Chondrocyte (in vitro differentiated cells): ENCODE measurements around the gene HEATR3. TPM values are rescaled to one million over a fixed set of nuclear protein-coding genes. Genes with fewer than 3 reads are reported as not detected.

Experiments
- DNase-seq: peaks from one replicate; pipeline ENCODE4 v3.0.0; 2021; ENCODE audit warnings: mixed read lengths, low spot score
- H3K27ac Mint-ChIP-seq: one replicate; pipeline ENCODE4 v1.8.0; 2021; ENCODE audit warnings: mild to moderate bottlenecking, moderate library complexity, mixed read lengths; ENCODE audit not compliant: unreplicated experiment
- H3K27me3 Mint-ChIP-seq: 2 replicates; pipeline ENCODE4 v1.8.0; 2021; ENCODE audit warnings: low read depth, mixed read lengths
- H3K36me3 Mint-ChIP-seq: 2 replicates; pipeline ENCODE4 v1.8.0; 2021; ENCODE audit warnings: low read depth, mixed read lengths
- H3K4me1 Mint-ChIP-seq: 2 replicates; pipeline ENCODE4 v1.8.0; 2021; ENCODE audit warnings: low read depth, mild to moderate bottlenecking, mixed read lengths
- H3K4me3 Mint-ChIP-seq: one replicate; pipeline ENCODE4 v1.8.0; 2021; ENCODE audit warnings: mild to moderate bottlenecking, moderate library complexity, mixed read lengths; ENCODE audit not compliant: unreplicated experiment
- H3K9me3 Mint-ChIP-seq: 2 replicates; pipeline ENCODE4 v1.8.0; 2021; ENCODE audit warnings: low read depth, mixed read lengths
- CTCF ChIP-seq: fragments of 200-600 bp; sonication (generic); IDR thresholded peaks from 2 replicates; pipeline ENCODE4 v1.5.0; 2021; ENCODE audit warnings: antibody characterized with exemption, mild to moderate bottlenecking, moderate library complexity
- total RNA-seq: library from RNA; stranded (reverse); gene quantifications from 3 replicates; pipeline ENCODE4 v1.2.1, GENCODE V29; 2021

Gene HEATR3
- total RNA-seq, 1 donor from 2014 or later, result 17.3 TPM

GRCh38 chr16:50152807-50153595 is 87.2 kb downstream of the HEATR3 start, which contains the start of gene TENT4B:
TSS of gene TENT4B (plus strand) at chr16:50153306. CDS start at chr16:50153622, 316 bp downstream.
- peaks cover 32% of the 10 kb centered on the region for H3K4me1 Mint-ChIP-seq
- no peak for TF ChIP-seq CTCF
- H3K4me3 Mint-ChIP-seq, result peak within 1 kb of the TSS; percentile 78
- DNase-seq, result peak; percentile 95
- H3K36me3 Mint-ChIP-seq, result no peaks in the 10 kb centered on the region
- H3K27ac Mint-ChIP-seq, result peak within 1 kb of the TSS; percentile 87
- no peaks in the 10 kb centered on the region for H3K27me3 Mint-ChIP-seq
- H3K9me3 Mint-ChIP-seq, result no peaks in the 10 kb centered on the region

- Mint-ChIP-seq H3K27me3 (no peaks in the 10 kb centered on the region), H3K4me1 (peaks cover 37% of the 10 kb centered on the region), H3K9me3 (no peaks in the 10 kb centered on the region), H3K4me3 (peak overlapping the region; percentile 78), H3K36me3 (no peaks in the 10 kb centered on the region), H3K27ac (peak overlapping the region; percentile 69)
- DNase-seq, result no peak
- peak; percentile 23 for TF ChIP-seq CTCF
These were observed 88.0 kb downstream of the HEATR3 start for GRCh38 chr16:50153596-50154419.

GRCh38 chr16:50154420-50154950 is 88.7 kb downstream of the HEATR3 start:
- Mint-ChIP-seq H3K36me3 (no peaks in the 10 kb centered on the region), H3K4me1 (peaks cover 38% of the 10 kb centered on the region), H3K9me3 (no peaks in the 10 kb centered on the region), H3K27me3 (no peaks in the 10 kb centered on the region), H3K27ac (peak overlapping the region; percentile 67), H3K4me3 (peak overlapping the region; percentile 78)
- TF ChIP-seq CTCF, result no peak
- no peak for DNase-seq

- TF ChIP-seq CTCF, result no peak
- DNase-seq, result no peak
- Mint-ChIP-seq H3K4me3 (no peak overlapping the region), H3K27me3 (no peaks in the 10 kb centered on the region), H3K4me1 (peaks cover 44% of the 10 kb centered on the region), H3K36me3 (no peaks in the 10 kb centered on the region), H3K9me3 (no peaks in the 10 kb centered on the region), H3K27ac (no peak overlapping the region)
These were observed 90.2 kb downstream of the HEATR3 start for GRCh38 chr16:50155925-50156324.

Other genes with a start within 250 kb of the HEATR3 start
- 4.7 to 7.9 TPM (median 5.0 TPM) in 3 replicates for gene ZNF423, start 209.9 kb upstream of the HEATR3 start, total RNA-seq
- 23.8 to 28.1 TPM (median 25.7 TPM) in 3 replicates for gene CNEP1R1, start 40.7 kb upstream of the HEATR3 start, total RNA-seq
- 8.4 to 9.8 TPM (median 9.2 TPM) in 3 replicates for gene TENT4B, start 87.3 kb downstream of the HEATR3 start, total RNA-seq
- gene ADCY7, start 200.6 kb downstream of the HEATR3 start, total RNA-seq, result 8.8 to 11.8 TPM (median 9.1 TPM) in 3 replicates